K562 (cell line): ENCODE measurements around the gene ARID3B. TPM values are rescaled to one million over a fixed set of nuclear protein-coding genes. Genes with fewer than 3 reads are reported as not detected.

ENCODE experiments used
- ATAC-seq: fragments of 200-7000 bp; cut with Tn5 transposase; 3 replicates; pipeline ENCODE4 v1.9.1; 2020; ENCODE audit warnings: moderate library complexity
- BruUV-seq: library from RNA; stranded (reverse); fragments of 400-500 nt; replicated peaks from 2 replicates; lab custom pipeline; 2021; lab: Mats Ljungman, UMichigan
- CTCF ChIA-PET: fragments of 300-600 bp; formaldehyde crosslinking; extraction: SDS; loops from one replicate; lab custom pipeline; 2021; ENCODE audit warnings: low intra/inter-chr PET ratio; lab: Yijun Ruan, JAX
- POLR2A ChIA-PET: fragments of 300-600, 350-650 bp; sonication (Branson Sonifier 250); formaldehyde crosslinking; extraction: SDS; loops from one replicate; lab custom pipeline; 2021; ENCODE audit warnings: antibody characterized with exemption, inconsistent platforms; lab: Yijun Ruan, JAX
- DNase-seq, 4 experiments: peaks; one replicate each; pipeline versions ENCODE4 v3.0.0 to v3.0.0-alpha.2; 2011 to 2018; ENCODE audit warnings: low spot score in 3 of 4, mixed read lengths in 3 of 4; ENCODE audit errors: extremely low read depth in 1 of 4
- FAIRE-seq: peaks from 2 replicates; lab custom pipeline; 2011; peaks lifted over from hg19 to GRCh38; lab: Jason Lieb, UNC
- H2AFZ ChIP-seq: 2 replicates; pipeline ENCODE4 v1.6.0; 2011; ENCODE audit warnings: low read depth, low read length, control low read depth, inconsistent platforms
- H3K27ac ChIP-seq: fragments of 200-600 bp; 3 replicates; pipeline ENCODE4 v1.8.0; 2011; ENCODE audit warnings: low read depth, mild to moderate bottlenecking, control low read depth, inconsistent platforms, low read length, moderate library complexity, mixed read lengths; ENCODE audit errors: extremely low read depth
- H3K27me3 ChIP-seq, 2 experiments: fragments of 300-600 bp in 1 of 2; 2 replicates in 1 of 2; 3 replicates in 1 of 2; pipeline versions ENCODE4 v1.6.0 to v1.8.0; 2011; ENCODE audit warnings: inconsistent platforms in 2 of 2, low read length in 2 of 2, mild to moderate bottlenecking in 1 of 2, mixed read lengths in 1 of 2, moderate library complexity in 1 of 2; ENCODE audit not compliant: control insufficient read depth in 2 of 2, insufficient read depth in 2 of 2
- H3K36me3 ChIP-seq: fragments of 300-600 bp; 3 replicates; pipeline ENCODE4 v1.8.0; 2011; ENCODE audit warnings: mild to moderate bottlenecking, low read length, inconsistent platforms; ENCODE audit not compliant: control insufficient read depth, insufficient read depth
- H3K4me1 ChIP-seq, 2 experiments: fragments of 200-600 bp in 1 of 2; replicated peaks in 1 of 2; 2 replicates in 1 of 2; 3 replicates in 1 of 2; pipeline versions ENCODE4 v1.5.1 to v1.8.0; 2011; ENCODE audit warnings: inconsistent platforms in 2 of 2, low read length in 2 of 2, mild to moderate bottlenecking in 1 of 2, mixed read lengths in 1 of 2, moderate library complexity in 1 of 2; ENCODE audit not compliant: control insufficient read depth in 2 of 2, insufficient read depth in 2 of 2
- H3K4me2 ChIP-seq: 2 replicates; pipeline ENCODE4 v1.6.1; 2011; ENCODE audit warnings: low read length, control low read depth, inconsistent platforms, mixed read lengths; ENCODE audit not compliant: insufficient read depth
- H3K4me3 ChIP-seq: fragments of 200-600 bp; sonication (generic), shearing (Covaris generic); 2 replicates; pipeline ENCODE4 v1.5.1; 2016; ENCODE audit warnings: control low read depth, inconsistent platforms
- H3K79me2 ChIP-seq: fragments of 200-600 bp; 3 replicates; pipeline ENCODE4 v1.8.0; 2011; ENCODE audit warnings: low read length, inconsistent platforms; ENCODE audit not compliant: control insufficient read depth, insufficient read depth
- H3K9ac ChIP-seq, 2 experiments: 2 replicates each; pipeline versions ENCODE4 v1.6.0 to v1.6.1; 2011; ENCODE audit warnings: low read depth in 2 of 2, low read length in 2 of 2, control low read depth in 1 of 2, inconsistent platforms in 1 of 2, mild to moderate bottlenecking in 1 of 2, mixed read lengths in 1 of 2; ENCODE audit not compliant: insufficient read depth in 1 of 2
- H3K9me1 ChIP-seq: one replicate; pipeline ENCODE4 v1.6.0; 2011; ENCODE audit warnings: inconsistent platforms, mild to moderate bottlenecking, low read length, moderate library complexity; ENCODE audit not compliant: control insufficient read depth, insufficient read depth
- H3K9me3 ChIP-seq: replicated peaks from 2 replicates; pipeline ENCODE4 v1.5.1; 2011; ENCODE audit warnings: low read depth, low read length, inconsistent platforms; ENCODE audit not compliant: control insufficient read depth, insufficient read depth
- H4K20me1 ChIP-seq: replicated peaks from 2 replicates; pipeline ENCODE4 v1.6.1; 2011; ENCODE audit warnings: low read length, inconsistent platforms, mixed read lengths; ENCODE audit not compliant: control insufficient read depth, insufficient read depth
- ARID3B ChIP-seq: fragments of 250-450 bp; sonication (Bioruptor Pico); IDR thresholded peaks from 2 replicates; pipeline ENCODE4 v1.4.0; 2020; ENCODE audit warnings: borderline replicate concordance
- PCBP1 ChIP-seq: fragments of 200-400 bp; formaldehyde crosslinking; IDR thresholded peaks from 2 replicates; pipeline ENCODE4 v1.6.1; 2018; ENCODE audit warnings: mild to moderate bottlenecking, low read depth, low read length; ENCODE audit not compliant: poor library complexity, severe bottlenecking
- ZNF518B ChIP-seq: fragments of 250-450 bp; sonication (Bioruptor Pico); IDR thresholded peaks from 2 replicates; pipeline ENCODE4 v1.5.0; 2021; ENCODE audit warnings: mild to moderate bottlenecking, moderate library complexity
- WGBS: fragments of 100-300 bp; shearing (Covaris generic); methylation state at CpG from one replicate; pipeline ENCODE4 v1.1.6; 2016; ENCODE audit warnings: low coverage, mixed read lengths; ENCODE audit not compliant: insufficient coverage; ENCODE audit errors: missing lambda C conversion rate; 5-methylcytosine and 5-hydroxymethylcytosine counted together
- in situ Hi-C: fragments of 300-500 bp; cut with MboI; formaldehyde crosslinking; loops from 4 replicates; pipeline ENCODE4 v1.15.0; 2018; ENCODE audit warnings: inconsistent platforms, mixed read lengths
- intact Hi-C: fragments of 100-400 bp; cut with micrococcal nuclease; formaldehyde crosslinking; loops from 2 replicates; pipeline ENCODE4 v1.14.2; 2022
- polyA plus RNA-seq, 8 experiments: library from polyadenylated mRNA; depleted of rRNA in 4 of 8; stranded (reverse) in 5 of 8; unstranded in 3 of 8; fragments of >200 nt; fragmentation: Nextera tagmentation in 2 of 8; fragmentation: Illumina TruSeq in 1 of 8; extraction: Ambion mirVana in 2 of 8; extraction: Trizol in 1 of 8; gene quantifications; 2 replicates each; pipeline versions ENCODE4 v1.2.1 to v1.2.3, GENCODE V29; 2011 to 2014; ENCODE audit warnings: inconsistent platforms in 1 of 8, missing spikeins in 1 of 8
- total RNA-seq, 7 experiments: library from RNA; depleted of rRNA in 6 of 7; stranded (reverse); fragments of >200 nt in 6 of 7; fragmentation: Illumina TruSeq in 2 of 7; extraction: Trizol in 2 of 7; gene quantifications; 2 replicates each; pipeline versions ENCODE4 v1.2.1 to v1.2.3, GENCODE V29; 2011 to 2021; ENCODE audit warnings: low replicate concordance in 1 of 7

The ARID3B gene
- total and polyA plus RNA-seq, 9 of the 15 experiments (the other 6 are each of a cell fraction or from before 2014, with no cell fraction given) = 0.32 to 15.1 (median 7.1) TPM

GRCh38 chr15:74595271-74595670, 54.3 kb downstream of the ARID3B start:
- ChIA-PET CTCF (no interaction called here), POLR2A (interaction anchor here (0.5 to 1.6 kb wide), 4 partner anchors 12 to 153 kb away, joined by 3 to 5 read pairs (median 4); no protein-coding TSS in a partner anchor)
- no peak for ATAC-seq
- Histone ChIP-seq H3K4me3 (no peak overlapping the region), H3K9ac (no peak overlapping the region), H3K36me3 (peaks cover 5% of the 10 kb centered on the region; the same call in 2 of the 3 replicates), H3K9me1 (no peaks in the 10 kb centered on the region), H3K27ac (no peak overlapping the region), H4K20me1 (no peaks in the 10 kb centered on the region), H3K79me2 (peaks cover 17% of the 10 kb centered on the region), H2AFZ (no peak overlapping the region), H3K4me2 (no peak overlapping the region), H3K4me1 (peaks cover 11 to 31% of the 10 kb centered on the region in 2 experiments; a peak in 4 of 5 replicates), H3K9me3 (no peaks in the 10 kb centered on the region), H3K27me3 (no peaks in the 10 kb centered on the region)
- no peak for FAIRE-seq
- TF ChIP-seq PCBP1 (no peak), ARID3B (CRISPR knock-in tag) (peak; percentile 90; the same call in 1 of the 2 replicates), ZNF518B (CRISPR knock-in tag) (no peak)
- intact Hi-C loops (loop anchor here (5.0 kb wide), 1 partner anchor 48 kb away; no protein-coding TSS in a partner anchor), in situ Hi-C loops (no loop called here)
- no TSS peak for BruUV-seq
- WGBS = 59% methylated on average over 5 of the region's 5 CpGs
- DNase-seq = no peak
